KBM-7 (cell line): ENCODE data around the gene LLGL2.
"Not testable (repeated sequence)": the region's sequence is repeated elsewhere in the genome, so short reads cannot be mapped to it uniquely, and the experiment has no call there.

Source experiments
- DNase-seq: peaks from one replicate; pipeline ENCODE4 v3.0.0-alpha.2; 2015
- in situ Hi-C: fragments of 300-500 bp; cut with MboI; formaldehyde crosslinking; loops from 2 replicates; pipeline ENCODE4 v1.14.3; 2020; ENCODE audit warnings: low sequenced_read_pairs, low pct_unique_long_range_greater_than_20kb, mixed read lengths

The LLGL2 gene

GRCh38 chr17:75524970-75525805 is at the start of gene LLGL2:
TSS of gene LLGL2 (plus strand) at chr17:75525697. CDS start at chr17:75543427, 17,730 bp downstream.
- DNase-seq, result peak; percentile 88
- in situ Hi-C loops, result no loop called here

GRCh38 chr17:75475851-75476250 is 49.6 kb upstream of the LLGL2 start:
- DNase-seq, result no peak
- in situ Hi-C loops, result no loop called here

GRCh38 chr17:75476271-75476671 is 49.2 kb upstream of the LLGL2 start:
- DNase-seq, result no peak
- in situ Hi-C loops, result no loop called here

- DNase-seq, result no peak
- in situ Hi-C loops, result no loop called here
Measured at GRCh38 chr17:75476752-75477489, 48.6 kb upstream of the LLGL2 start.

- in situ Hi-C loops, DNase-seq: not testable (repeated sequence)
Measured at GRCh38 chr17:75477490-75477862, 48.0 kb upstream of the LLGL2 start.

GRCh38 chr17:75478508-75478907 is 47.0 kb upstream of the LLGL2 start:
- no peak for DNase-seq
- in situ Hi-C loops, result no loop called here

- DNase-seq, result no peak
- in situ Hi-C loops, result no loop called here
Measured at GRCh38 chr17:75480281-75480680, 45.2 kb upstream of the LLGL2 start.

GRCh38 chr17:75481194-75482068 is 44.1 kb upstream of the LLGL2 start:
- no peak for DNase-seq
- in situ Hi-C loops, result no loop called here

GRCh38 chr17:75482098-75482942 is 43.2 kb upstream of the LLGL2 start:
- no peak for DNase-seq
- in situ Hi-C loops, result no loop called here

GRCh38 chr17:75485688-75486087 is 39.8 kb upstream of the LLGL2 start:
- in situ Hi-C loops, result no loop called here
- no peak for DNase-seq

- in situ Hi-C loops, result no loop called here
- DNase-seq, result no peak
Measured at GRCh38 chr17:75486151-75486550, 39.3 kb upstream of the LLGL2 start.

GRCh38 chr17:75486951-75487350 is 38.5 kb upstream of the LLGL2 start:
- in situ Hi-C loops, result no loop called here
- DNase-seq, result no peak

GRCh38 chr17:75487351-75488070 is 38.0 kb upstream of the LLGL2 start:
- in situ Hi-C loops, result no loop called here
- DNase-seq, result peak; percentile 90

- in situ Hi-C loops, result no loop called here
- no peak for DNase-seq
Measured at GRCh38 chr17:75488693-75489510, 36.6 kb upstream of the LLGL2 start.

GRCh38 chr17:75489511-75489955 is 36.0 kb upstream of the LLGL2 start:
- in situ Hi-C loops, result no loop called here
- no peak for DNase-seq

GRCh38 chr17:75490173-75490743 is 35.2 kb upstream of the LLGL2 start:
- no peak for DNase-seq
- in situ Hi-C loops, result no loop called here
